ENCODE measurements around the gene STAT5B.
"Not testable (repeated sequence)": the region's sequence is repeated elsewhere in the genome, so short reads cannot be mapped to it uniquely, and the experiment has no call there.

STAT5B gene

GRCh38 chr17:42276359-42276608, at the start of gene STAT5B:
TSS of gene STAT5B (minus strand) at chr17:42276391. CDS start at chr17:42232127, 44,264 bp downstream.
- DNase-seq: peak; percentile 45 to 74 (median 56)

GRCh38 chr17:42325026-42325425, 48.8 kb upstream of the STAT5B start:
- no peak for DNase-seq

GRCh38 chr17:42323268-42323773, 47.1 kb upstream of the STAT5B start:
- no peak for DNase-seq

DNA sequence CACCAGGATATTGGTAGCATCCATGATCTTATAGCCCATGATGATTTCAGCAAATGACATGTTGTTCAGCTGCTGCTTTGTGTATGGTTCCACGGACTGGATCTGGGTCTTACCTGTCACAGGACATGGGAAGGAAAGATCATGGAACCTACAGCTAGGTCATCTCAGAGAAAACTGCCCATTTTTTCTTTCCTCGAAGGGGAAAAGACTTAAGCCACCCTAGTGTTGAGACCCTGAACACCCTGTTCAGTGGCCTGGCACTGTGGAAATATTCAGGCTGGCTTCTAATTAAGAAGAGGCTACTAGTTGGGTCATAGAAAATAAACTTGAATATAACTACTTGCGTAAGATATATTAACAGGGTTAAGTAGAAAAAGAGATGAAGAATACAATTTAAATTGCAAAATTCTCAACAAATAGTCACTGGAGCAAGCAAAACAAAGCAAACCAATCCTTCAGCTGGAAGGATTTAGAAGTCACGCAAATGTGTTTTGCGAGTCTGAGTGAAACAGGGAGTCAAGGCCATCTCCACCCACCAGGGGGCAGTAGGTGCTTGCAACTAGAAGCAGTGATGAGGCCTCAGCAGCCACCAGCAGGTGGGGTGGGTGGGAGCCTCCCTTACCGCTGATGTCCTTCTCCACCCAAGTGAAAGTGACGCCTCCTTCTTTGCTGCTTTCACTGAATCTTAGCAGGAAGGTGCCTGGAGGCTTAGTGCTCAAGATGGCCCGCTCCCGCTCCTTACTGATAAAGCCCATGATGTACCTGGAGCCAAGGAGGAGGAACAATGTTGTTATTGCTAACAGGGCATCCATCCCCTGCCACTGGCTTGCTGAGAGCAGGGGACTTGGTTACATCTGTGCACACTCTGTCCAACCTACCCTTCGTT, 46.4 kb upstream of the STAT5B start:
- peak; percentile 86 to 94 (median 92) for DNase-seq

DNA sequence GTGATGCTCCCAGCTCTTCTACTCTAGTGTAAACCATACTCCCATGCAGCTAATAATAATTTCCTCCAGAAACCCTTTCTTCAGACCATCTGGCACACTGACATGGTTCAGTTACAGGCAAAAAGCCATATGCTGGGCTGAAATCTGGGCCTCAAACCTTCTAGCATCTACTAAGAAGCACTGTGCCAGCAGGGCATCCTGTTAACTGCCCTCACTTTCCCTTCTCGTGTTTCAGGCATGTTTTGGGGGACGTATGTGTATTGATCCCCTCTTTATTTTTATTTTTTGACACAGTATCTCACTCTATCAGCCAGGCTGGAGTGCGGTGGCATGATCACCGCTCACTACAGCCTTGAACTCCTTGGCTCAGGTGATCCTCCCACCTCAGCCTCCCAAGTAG, 45.4 kb upstream of the STAT5B start:
- DNase-seq: no peak

DNA sequence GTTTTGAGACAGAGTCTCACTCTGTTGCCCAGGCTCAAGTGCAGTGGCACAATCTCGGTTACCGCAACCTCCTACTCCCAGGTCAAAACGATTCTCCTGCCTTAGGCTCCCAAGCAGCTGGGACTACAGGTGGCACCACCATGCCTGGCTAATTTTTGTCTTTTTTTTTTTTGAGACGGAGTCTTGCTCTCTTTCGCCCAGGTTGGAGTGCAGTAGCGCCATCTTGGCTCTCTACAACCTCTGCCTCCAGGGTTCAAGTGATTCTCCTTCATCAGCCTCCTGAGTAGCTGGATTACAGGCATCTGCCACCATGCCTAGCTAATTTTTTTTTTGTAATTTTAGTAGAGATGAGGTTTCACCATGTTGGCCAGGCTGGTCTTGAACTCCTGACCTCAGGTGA, 41.8 kb upstream of the STAT5B start:
- not testable (repeated sequence) for DNase-seq

- DNase-seq: no peak
Measured at GRCh38 chr17:42317266-42317845, 41.2 kb upstream of the STAT5B start.

GRCh38 chr17:42316755-42317154, 40.6 kb upstream of the STAT5B start:
- no peak for DNase-seq

DNA sequence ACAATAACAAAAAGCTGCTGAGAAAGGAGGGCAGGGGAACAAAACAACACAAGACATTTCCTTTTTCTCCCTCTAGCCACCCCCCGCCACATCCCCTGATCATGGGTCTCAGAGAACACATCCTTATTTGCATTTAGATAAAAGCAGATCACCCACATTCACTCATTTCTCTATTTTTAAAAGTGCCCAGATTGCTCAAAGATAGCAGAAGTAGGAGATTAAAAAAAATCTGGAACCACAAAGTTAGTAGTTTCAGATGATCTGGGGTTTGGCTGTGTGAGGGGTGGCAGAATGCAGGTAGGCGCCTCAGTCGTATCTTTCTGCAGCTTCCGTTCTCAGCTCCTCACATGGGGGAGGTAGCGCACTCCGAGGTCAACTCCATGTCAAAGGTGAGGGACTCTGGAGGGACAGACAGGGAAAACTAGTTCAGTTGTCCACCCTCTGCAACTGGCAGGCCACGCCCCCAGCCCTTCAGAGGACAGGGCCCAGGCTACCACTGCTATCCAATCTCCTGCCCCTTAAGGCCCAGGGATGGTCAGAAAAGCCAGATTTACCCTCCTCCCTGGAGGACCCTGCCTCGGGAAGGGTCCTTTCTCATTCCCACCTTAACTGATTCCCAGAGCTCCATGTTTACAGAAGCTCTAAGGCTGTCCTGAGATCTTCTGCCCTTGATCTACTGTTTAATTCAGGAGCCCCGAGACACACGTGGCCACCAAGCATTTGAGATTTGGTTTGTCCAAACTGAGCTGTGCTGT, 39.4 kb upstream of the STAT5B start:
- DNase-seq: peak; percentile 24 to 67 (median 51)

DNA sequence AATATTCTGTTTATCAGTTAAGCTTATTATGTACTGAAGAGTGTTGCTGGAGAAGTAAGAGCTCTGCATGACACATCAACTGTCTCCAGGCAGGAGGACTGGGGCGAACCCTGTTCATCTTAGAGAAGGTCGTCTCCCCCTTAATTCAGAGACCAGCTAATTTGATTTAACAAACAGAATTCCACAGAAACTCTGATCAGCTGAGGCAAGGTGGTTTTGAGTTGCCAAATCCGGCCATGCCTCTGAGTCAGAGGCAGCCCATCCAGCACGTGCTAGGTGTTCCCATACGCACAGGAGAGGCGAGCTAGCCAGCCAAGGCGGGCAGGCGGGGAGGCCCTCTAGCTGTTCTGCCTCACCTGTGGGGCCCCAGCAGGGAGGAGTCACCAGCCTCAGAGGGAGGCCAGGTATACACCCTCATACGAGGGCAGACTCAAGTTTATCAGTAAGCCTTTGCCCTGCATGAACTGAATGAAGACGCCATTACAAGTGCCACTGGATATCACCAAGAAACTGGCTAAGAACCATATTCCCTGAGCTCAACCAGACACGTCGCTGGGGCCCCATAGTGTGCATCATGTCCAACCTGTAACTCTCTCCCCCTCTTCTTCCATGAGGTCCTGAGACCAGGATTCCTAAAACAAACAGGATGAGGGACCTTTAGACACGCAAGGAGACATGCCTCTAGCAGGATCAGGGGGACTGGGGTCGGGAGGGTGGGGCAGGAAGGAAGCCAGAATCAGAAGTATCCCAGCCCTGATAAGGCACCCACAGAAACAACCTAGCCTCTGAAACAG, 37.8 kb upstream of the STAT5B start:
- peak in 5 of 6 experiments; percentile 31 to 45 (median 39) for DNase-seq

GRCh38 chr17:42313389-42313772, 37.2 kb upstream of the STAT5B start:
- DNase-seq: no peak

DNA sequence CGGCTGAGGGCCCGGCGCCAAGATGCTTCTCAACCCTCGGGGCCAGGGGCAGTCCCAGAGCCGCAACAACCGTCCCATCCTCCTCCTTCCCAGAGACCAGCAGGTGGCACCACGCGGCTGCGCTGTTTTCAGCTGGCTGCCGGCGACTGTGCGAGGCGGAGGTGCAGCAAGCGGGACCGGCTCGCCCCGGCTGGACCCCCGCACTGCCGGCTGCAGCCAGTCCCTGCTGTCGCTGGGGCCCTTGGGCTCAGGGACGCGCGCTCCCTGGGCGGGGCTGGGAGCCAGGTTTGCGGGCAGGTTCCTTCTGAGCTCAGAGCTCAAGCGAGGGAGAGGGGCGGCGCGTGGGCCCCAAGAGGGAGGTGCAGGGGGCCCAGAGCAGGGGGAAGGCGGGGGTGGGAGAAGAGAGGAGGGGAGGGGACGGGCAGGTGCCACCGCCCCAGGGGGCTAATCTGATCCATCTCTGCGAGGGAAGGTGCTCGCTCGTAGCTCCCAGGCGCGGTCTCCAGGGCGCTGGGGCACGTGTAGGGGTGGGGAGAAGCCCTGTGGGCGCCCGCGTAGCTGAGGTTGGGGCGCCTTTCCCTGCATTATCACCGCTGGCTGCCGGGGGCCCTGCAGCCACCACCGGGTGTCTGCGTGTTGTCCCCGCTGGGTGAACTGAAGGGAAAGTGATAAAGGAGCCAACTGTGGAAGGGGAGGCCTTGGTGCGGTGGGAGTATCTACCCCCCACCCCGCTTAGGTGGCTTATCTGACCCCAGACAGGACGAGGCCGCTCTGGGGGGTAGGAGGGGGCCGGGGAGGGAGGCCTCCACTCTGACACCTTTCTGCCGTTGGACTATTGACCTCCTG, 36.3 kb upstream of the STAT5B start:
- DNase-seq: peak; percentile 56 to 80 (median 72)

GRCh38 chr17:42312035-42312284, 35.8 kb upstream of the STAT5B start:
- peak in 1 of 6 experiments; percentile 48 for DNase-seq

DNA sequence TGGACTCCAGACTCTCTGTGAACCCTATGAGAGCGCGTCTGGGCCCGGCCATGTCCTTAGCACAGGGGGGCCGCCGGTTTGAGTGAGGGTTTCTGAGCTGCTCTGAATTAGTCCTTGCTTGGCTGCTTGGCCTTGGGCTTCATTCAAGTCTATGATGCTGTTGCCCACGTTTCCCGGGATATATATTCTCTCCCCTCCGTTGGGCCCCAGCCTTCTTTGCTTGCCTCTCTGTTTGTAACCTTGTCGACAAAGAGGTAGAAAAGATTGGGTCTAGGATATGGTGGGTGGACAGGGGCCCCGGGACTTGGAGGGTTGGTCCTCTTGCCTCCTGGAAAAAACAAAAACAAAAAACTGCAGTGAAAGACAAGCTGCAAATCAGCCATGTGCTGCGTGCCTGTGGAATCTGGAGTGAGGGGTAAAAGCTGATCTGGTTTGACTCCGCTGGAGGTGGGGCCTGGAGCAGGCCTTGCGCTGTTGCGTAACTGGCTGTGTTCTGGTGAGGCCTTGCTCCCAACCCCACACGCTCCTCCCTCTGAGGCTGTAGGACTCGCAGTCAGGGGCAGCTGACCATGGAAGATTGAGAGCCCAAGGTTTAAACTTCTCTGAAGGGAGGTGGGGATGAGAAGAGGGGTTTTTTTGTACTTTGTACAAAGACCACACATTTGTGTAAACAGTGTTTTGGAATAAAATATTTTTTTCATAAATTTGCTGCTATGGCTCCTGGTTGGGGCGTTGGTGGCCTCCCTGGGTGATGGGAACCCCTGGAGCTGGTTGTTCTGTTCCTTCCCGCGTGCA, 35.2 kb upstream of the STAT5B start:
- DNase-seq: peak in 2 of 6 experiments; percentile 10 to 50

DNA sequence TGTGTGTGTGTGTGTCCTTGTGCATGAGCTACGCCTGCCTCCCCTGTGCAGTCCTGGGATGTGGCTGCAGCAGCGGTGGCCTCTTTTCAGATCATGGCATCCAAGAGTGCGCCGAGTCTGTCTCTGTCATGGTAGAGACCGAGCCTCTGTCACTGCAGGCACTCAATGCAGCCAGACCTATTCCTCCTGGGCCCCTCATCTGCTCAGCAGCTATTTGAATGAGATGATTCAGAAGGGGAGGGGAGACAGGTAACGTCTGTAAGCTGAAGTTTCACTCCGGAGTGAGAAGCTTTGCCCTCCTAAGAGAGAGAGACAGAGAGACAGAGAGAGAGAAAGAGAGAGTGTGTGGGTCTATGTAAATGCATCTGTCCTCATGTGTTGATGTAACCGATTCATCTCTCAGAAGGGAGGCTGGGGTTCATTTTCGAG, 34.6 kb upstream of the STAT5B start:
- DNase-seq: peak in 1 of 6 experiments; percentile 38

- DNase-seq: no peak
Measured at GRCh38 chr17:42309986-42310786, 34.0 kb upstream of the STAT5B start.

- no peak for DNase-seq
Measured at GRCh38 chr17:42309142-42309541, 33.0 kb upstream of the STAT5B start.

DNA sequence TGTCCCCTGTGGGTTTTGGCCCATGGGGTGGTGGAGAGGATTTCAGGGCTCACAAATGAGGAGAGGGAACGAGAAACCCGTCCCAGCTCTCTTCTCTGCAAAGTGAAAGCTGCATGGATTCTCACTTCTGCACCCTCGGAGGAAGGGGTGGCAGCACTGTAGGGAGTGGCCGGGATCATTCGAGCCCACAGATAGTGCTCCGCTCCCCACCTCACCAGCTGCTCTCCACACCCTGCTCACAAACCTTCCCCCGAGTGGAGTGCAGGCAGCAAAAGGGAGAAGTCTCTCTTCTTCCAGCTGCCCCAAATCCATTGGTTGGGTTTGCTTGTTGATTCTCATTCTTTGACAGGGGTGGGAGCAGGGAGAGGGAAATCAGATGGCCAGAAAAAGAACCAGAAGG, 32.3 kb upstream of the STAT5B start:
- no peak for DNase-seq

- DNase-seq: no peak
Measured at GRCh38 chr17:42307362-42307927, 31.3 kb upstream of the STAT5B start.

DNA sequence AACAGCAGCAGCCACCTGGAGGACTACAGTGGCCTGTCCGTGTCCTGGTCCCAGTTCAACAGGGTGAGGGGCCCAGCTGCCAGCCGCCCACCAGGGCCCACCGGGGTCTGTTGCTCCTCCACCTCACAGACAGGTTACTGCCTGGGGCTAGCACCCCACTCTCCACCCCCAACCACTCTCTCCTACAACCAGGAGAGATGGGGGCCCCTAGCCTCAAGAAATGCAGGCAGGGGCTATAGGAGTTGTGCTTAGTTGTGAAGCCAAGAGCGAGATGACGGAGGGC, 30.1 kb upstream of the STAT5B start:
- no peak for DNase-seq
